NCI-H1048 (cell line): ENCODE data around the gene DPH5.

Source experiments
- DNase-seq: peaks from one replicate; lab custom pipeline; 2025; lab: John Stamatoyannopoulos, UW

The DPH5 gene

GRCh38 chr1:100941580-100942216 is 83.9 kb downstream of the DPH5 start:
- no peak for DNase-seq

GRCh38 chr1:100941098-100941527 is 84.5 kb downstream of the DPH5 start:
- DNase-seq = no peak
